ENCODE results near the gene SMIM1. TPM values are rescaled to one million over a fixed set of nuclear protein-coding genes. Genes with fewer than 3 reads are reported as not detected.

SMIM1 gene
- total RNA-seq, 1 donor from 2014 or later = 1.3 TPM

DNA sequence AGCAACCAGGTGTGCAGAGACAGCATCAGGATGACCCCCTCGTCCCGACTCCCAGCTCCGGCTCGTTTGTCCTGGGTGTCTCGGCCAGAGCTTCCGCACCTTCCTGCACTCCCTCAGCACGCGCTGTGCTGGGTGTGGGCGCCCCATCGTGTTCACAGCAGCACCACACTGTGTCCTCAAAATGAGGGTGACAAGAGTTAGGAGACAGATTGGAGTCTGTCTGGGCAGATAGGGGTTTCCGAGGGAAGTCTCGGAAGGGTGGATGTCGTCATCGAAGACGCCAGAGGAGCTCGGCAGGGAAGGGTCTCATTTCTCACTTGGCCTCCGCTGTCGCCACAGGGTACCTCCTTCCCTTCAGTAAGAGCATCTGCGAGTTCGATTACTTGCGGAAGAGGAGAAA is 16.2 kb upstream of the SMIM1 start:
- H3K27ac Mint-ChIP-seq (ENCODE audit: unreplicated experiment) = no peak overlapping the region
- TF ChIP-seq, protein P1, sequence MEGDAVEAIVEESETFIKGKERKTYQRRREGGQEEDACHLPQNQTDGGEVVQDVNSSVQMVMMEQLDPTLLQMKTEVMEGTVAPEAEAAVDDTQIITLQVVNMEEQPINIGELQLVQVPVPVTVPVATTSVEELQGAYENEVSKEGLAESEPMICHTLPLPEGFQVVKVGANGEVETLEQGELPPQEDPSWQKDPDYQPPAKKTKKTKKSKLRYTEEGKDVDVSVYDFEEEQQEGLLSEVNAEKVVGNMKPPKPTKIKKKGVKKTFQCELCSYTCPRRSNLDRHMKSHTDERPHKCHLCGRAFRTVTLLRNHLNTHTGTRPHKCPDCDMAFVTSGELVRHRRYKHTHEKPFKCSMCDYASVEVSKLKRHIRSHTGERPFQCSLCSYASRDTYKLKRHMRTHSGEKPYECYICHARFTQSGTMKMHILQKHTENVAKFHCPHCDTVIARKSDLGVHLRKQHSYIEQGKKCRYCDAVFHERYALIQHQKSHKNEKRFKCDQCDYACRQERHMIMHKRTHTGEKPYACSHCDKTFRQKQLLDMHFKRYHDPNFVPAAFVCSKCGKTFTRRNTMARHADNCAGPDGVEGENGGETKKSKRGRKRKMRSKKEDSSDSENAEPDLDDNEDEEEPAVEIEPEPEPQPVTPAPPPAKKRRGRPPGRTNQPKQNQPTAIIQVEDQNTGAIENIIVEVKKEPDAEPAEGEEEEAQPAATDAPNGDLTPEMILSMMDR (IDR thresholded peaks at IDR 0.05) = no peak
- H3K27me3 Mint-ChIP-seq (ENCODE audit: unreplicated experiment) = peaks cover 40% of the 10 kb centered on the region
- DNase-seq (ENCODE audit: extremely low spot score, unreplicated experiment) = no peak
- H3K9me3 Mint-ChIP-seq (ENCODE audit: unreplicated experiment) = peaks cover 11% of the 10 kb centered on the region
- no peaks in the 10 kb centered on the region for H3K36me3 Mint-ChIP-seq (ENCODE audit: unreplicated experiment)
- H3K4me3 Mint-ChIP-seq (ENCODE audit: unreplicated experiment) = no peak overlapping the region
- no peaks in the 10 kb centered on the region for H3K4me1 Mint-ChIP-seq (ENCODE audit: unreplicated experiment)

DNA sequence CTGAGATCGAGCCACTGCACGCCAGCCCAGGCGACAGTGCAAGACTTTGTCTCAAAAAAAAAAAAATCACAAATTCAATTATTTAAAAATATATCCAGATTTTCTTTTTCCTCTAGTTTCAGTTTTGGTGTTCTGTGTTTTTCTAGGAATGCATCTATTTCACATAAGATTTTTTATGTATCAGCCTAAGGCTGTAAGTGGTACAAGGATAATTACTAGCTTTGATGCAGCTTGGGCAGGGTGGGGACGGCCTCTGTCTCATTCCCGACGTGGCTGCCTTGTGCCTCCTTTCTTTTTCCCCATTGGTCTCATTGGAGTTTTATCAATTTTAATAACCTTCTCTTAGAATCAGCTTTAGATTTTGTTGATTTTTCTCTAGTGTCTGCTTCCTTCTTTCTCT is 13.4 kb upstream of the SMIM1 start:
- Mint-ChIP-seq H3K4me1 (ENCODE audit: unreplicated experiment) (no peaks in the 10 kb centered on the region), H3K36me3 (ENCODE audit: unreplicated experiment) (no peaks in the 10 kb centered on the region), H3K4me3 (ENCODE audit: unreplicated experiment) (no peak overlapping the region), H3K27ac (ENCODE audit: unreplicated experiment) (no peak overlapping the region), H3K9me3 (ENCODE audit: unreplicated experiment) (peaks cover 11% of the 10 kb centered on the region), H3K27me3 (ENCODE audit: unreplicated experiment) (peaks cover 34% of the 10 kb centered on the region)
- no peak for DNase-seq (ENCODE audit: extremely low spot score, unreplicated experiment)
- TF ChIP-seq, protein P1 (IDR thresholded peaks at IDR 0.05) = no peak

DNA sequence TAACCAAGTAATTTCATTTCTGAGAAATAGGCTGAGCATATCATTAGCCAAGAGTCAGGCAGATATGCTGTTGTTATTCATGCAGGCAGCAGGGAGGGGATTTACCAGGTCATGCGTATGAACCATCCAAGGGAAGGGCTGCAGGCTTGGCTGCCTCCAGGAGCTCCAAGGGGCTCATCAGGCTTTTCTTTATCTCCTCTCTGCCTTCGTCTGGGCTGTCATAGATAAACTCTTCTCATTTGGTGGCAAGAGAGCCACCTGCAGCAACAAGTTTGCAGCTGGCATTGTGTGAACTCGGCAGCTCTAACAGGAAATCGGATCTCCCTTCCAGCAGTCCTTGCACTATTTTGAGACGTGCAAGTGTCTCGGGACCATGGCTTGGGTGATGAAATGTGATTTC is 12.8 kb upstream of the SMIM1 start:
- Mint-ChIP-seq H3K9me3 (ENCODE audit: unreplicated experiment) (peaks cover 11% of the 10 kb centered on the region), H3K27me3 (ENCODE audit: unreplicated experiment) (peaks cover 39% of the 10 kb centered on the region), H3K4me1 (ENCODE audit: unreplicated experiment) (no peaks in the 10 kb centered on the region), H3K4me3 (ENCODE audit: unreplicated experiment) (no peak overlapping the region), H3K36me3 (ENCODE audit: unreplicated experiment) (no peaks in the 10 kb centered on the region), H3K27ac (ENCODE audit: unreplicated experiment) (no peak overlapping the region)
- no peak for DNase-seq (ENCODE audit: extremely low spot score, unreplicated experiment)
- TF ChIP-seq, protein P1 (IDR thresholded peaks at IDR 0.05) = no peak

DNA sequence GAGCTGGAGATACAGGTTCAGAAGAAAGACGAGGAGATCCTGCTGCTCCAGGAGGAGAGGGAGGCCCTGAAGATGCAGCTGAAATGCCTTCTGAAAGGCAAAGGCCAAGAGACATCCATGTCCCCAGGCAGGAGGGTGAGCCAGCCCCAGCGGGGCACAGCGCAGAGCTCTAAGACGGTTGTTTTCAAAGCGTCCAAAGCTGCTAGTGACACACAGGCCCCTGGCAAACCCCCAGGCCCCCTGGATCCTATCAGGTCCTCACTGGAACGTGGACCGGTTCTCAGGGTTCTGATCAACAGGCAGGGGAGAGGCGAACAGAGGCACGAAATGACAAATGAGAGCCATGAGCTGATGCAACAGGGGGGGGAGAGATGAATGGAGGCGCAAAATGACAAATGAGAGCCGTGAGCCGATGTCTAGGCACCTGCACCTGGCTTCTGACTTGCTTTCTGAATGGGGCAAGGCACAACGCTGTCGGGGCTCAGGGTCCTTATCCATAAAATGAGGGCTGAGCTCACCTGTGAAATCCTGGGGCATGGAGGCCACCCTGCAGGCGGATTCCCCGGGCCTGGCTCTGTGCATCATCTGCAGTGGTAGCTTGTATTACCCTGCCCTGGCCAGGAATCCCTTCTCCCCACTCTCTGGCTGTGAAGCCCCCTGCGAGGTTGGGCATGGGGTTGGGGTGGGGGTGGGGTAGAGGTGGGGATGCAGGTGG is 11.1 kb upstream of the SMIM1 start:
- peaks cover 44% of the 10 kb centered on the region for H3K27me3 Mint-ChIP-seq (ENCODE audit: unreplicated experiment)
- H3K9me3 Mint-ChIP-seq (ENCODE audit: unreplicated experiment) = peaks cover 11% of the 10 kb centered on the region
- H3K4me1 Mint-ChIP-seq (ENCODE audit: unreplicated experiment) = no peaks in the 10 kb centered on the region
- H3K4me3 Mint-ChIP-seq (ENCODE audit: unreplicated experiment) = no peak overlapping the region
- H3K27ac Mint-ChIP-seq (ENCODE audit: unreplicated experiment) = no peak overlapping the region
- TF ChIP-seq, protein P1 (IDR thresholded peaks at IDR 0.05) = no peak
- no peaks in the 10 kb centered on the region for H3K36me3 Mint-ChIP-seq (ENCODE audit: unreplicated experiment)
- DNase-seq (ENCODE audit: extremely low spot score, unreplicated experiment) = no peak

DNA sequence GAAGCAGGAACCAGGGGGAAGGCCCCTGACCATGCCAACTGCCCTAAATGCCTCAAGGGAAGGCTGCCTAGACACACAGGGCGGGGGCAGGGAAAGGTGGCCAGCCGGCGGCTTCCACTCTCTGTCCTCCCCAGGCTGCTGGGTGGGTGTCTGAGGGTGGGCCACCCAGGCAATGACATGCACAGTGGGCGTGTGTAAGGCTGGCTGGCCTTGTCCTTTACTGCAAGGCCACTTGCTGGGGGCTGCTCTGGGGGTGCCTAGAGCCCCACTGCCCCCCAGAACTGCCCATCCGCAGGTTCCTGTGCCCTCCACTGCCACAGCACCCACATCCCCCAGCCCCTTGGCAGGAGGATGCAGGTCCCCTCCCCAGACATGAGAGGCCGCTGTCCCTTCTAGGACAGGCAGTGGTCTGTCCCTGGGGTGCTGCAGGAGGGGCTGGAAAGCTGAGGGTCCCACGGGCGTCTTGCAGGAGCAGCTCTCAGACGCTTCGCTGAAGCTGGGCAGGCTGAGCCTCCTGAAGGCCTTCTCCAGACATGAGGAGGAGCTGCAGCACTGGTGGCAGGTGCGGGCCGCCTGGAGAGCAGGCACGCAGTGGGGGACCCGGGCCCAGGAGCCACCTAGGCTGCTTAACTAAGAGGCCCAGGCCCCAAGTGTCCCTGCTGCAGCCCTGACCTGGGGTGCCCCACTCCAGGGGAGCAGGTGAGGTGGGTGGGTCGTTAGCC is 10.2 kb upstream of the SMIM1 start:
- no peak overlapping the region for H3K27ac Mint-ChIP-seq (ENCODE audit: unreplicated experiment)
- H3K9me3 Mint-ChIP-seq (ENCODE audit: unreplicated experiment) = peaks cover 11% of the 10 kb centered on the region
- TF ChIP-seq, protein P1 (IDR thresholded peaks at IDR 0.05) = no peak
- no peaks in the 10 kb centered on the region for H3K4me1 Mint-ChIP-seq (ENCODE audit: unreplicated experiment)
- H3K27me3 Mint-ChIP-seq (ENCODE audit: unreplicated experiment) = peaks cover 45% of the 10 kb centered on the region
- DNase-seq (ENCODE audit: extremely low spot score, unreplicated experiment) = no peak
- H3K36me3 Mint-ChIP-seq (ENCODE audit: unreplicated experiment) = no peaks in the 10 kb centered on the region
- no peak overlapping the region for H3K4me3 Mint-ChIP-seq (ENCODE audit: unreplicated experiment)

Measured in osteocyte (in vitro differentiated cells).